Lung (tissue), 12 donors: ENCODE results near the gene PRRT3. TPM values are rescaled to one million over a fixed set of nuclear protein-coding genes. Genes with fewer than 3 reads are reported as not detected.

Experiments used
- ATAC-seq: fragments of 200-7000 bp; cut with Tn5 transposase; one replicate; pipeline ENCODE4 v1.9.1; 2020; ENCODE audit warnings: moderate number of reproducible peaks; ENCODE audit not compliant: insufficient read depth, low FRiP score
- DNase-seq, 3 donors: peaks; one replicate each; pipeline ENCODE4 v3.0.0-alpha.2; 2013 to 2017
- H3K27ac ChIP-seq, 2 donors: one replicate each; pipeline ENCODE4 v1.5.1; 2013; ENCODE audit warnings: mild to moderate bottlenecking in 2 of 2, moderate library complexity in 2 of 2, control low read depth in 1 of 2, inconsistent platforms in 1 of 2, low read depth in 1 of 2, low read length in 1 of 2
- H3K27me3 ChIP-seq, 3 donors: one replicate each; pipeline ENCODE4 v1.5.1; 2013; ENCODE audit warnings: low read length in 2 of 3; ENCODE audit not compliant: control insufficient read depth in 3 of 3, insufficient read depth in 3 of 3
- H3K36me3 ChIP-seq, 4 donors: one replicate each; pipeline ENCODE4 v1.5.1; 2013; ENCODE audit warnings: low read length in 4 of 4, mild to moderate bottlenecking in 1 of 4, moderate library complexity in 1 of 4; ENCODE audit not compliant: control insufficient read depth in 4 of 4, insufficient read depth in 4 of 4
- H3K4me1 ChIP-seq, 5 donors: one replicate each; pipeline ENCODE4 v1.5.1; 2013; ENCODE audit warnings: low read length in 5 of 5, mild to moderate bottlenecking in 2 of 5, moderate library complexity in 1 of 5; ENCODE audit not compliant: control insufficient read depth in 5 of 5, insufficient read depth in 5 of 5
- H3K4me3 ChIP-seq: one replicate; pipeline ENCODE4 v1.5.1; 2013; ENCODE audit warnings: mild to moderate bottlenecking, control low read depth, moderate library complexity
- H3K9ac ChIP-seq, 2 donors: one replicate each; pipeline ENCODE4 v1.5.1; 2013; ENCODE audit warnings: low read length in 2 of 2, control low read depth in 1 of 2; ENCODE audit not compliant: insufficient read depth in 1 of 2
- H3K9me3 ChIP-seq, 4 donors: one replicate each; pipeline ENCODE4 v1.5.1; 2013; ENCODE audit warnings: low read length in 3 of 4, mild to moderate bottlenecking in 1 of 4, moderate library complexity in 1 of 4; ENCODE audit not compliant: control insufficient read depth in 4 of 4, insufficient read depth in 3 of 4
- WGBS, 2 donors: extraction: QIAGEN DNeasy Blood & Tissue Kit; methylation state at CpG; one replicate each; pipeline ENCODE4 v1.1.7; 2013; 5-methylcytosine and 5-hydroxymethylcytosine counted together
- polyA plus RNA-seq, 2 donors: library from polyadenylated mRNA; stranded (reverse); fragments of 200-250 nt; gene quantifications; one replicate each; pipeline ENCODE4 v1.2.1, GENCODE V29; 2013
- total RNA-seq, 2 donors: library from RNA; depleted of rRNA in 1 of 2; stranded (reverse); fragments of >200 nt in 1 of 2; gene quantifications; one replicate each; pipeline ENCODE4 v1.2.1, GENCODE V29; 2014 to 2021
- TF ChIP-seq, protein P1 (sequence below): IDR thresholded peaks from 2 replicates; pipeline ENCODE4 v1.5.1; 2012; ENCODE audit warnings: mild to moderate bottlenecking; ENCODE audit errors: control extremely low read depth, extremely low read depth
- donor health status: control.
- donor health status: control.
- donor health status: Bipolar disorder and iron deficiency.
- donor health status: healthy.
- donor health status: DM: yes; HTN: yes; CAD: no.

The PRRT3 gene
- total and polyA plus RNA-seq, 4 donors = 1.1 to 5.2 (median 1.8) TPM

DNA sequence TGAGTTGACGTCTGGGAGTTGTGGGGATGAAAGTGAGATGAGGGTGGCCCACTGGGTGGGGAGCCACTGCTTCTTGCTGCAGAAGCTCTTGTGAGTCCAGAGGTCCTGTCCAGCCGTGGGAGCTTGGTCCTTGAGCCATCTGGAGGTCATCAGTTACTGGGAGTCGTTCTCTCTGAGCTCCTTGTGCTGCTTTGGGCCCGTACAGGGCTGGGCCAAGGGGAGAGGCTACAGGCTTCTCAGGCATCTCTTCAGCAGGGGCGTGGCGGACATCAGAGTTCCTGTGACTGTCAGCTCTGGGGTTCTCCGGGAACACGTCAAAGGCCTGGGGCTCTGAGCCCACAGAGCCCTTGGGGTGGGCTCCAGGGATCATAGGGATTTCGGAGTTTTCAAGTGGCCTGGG is 2.6 kb downstream of the PRRT3 start:
- no peaks in the 10 kb centered on the region for H3K9me3 ChIP-seq
- TF ChIP-seq, protein P1, sequence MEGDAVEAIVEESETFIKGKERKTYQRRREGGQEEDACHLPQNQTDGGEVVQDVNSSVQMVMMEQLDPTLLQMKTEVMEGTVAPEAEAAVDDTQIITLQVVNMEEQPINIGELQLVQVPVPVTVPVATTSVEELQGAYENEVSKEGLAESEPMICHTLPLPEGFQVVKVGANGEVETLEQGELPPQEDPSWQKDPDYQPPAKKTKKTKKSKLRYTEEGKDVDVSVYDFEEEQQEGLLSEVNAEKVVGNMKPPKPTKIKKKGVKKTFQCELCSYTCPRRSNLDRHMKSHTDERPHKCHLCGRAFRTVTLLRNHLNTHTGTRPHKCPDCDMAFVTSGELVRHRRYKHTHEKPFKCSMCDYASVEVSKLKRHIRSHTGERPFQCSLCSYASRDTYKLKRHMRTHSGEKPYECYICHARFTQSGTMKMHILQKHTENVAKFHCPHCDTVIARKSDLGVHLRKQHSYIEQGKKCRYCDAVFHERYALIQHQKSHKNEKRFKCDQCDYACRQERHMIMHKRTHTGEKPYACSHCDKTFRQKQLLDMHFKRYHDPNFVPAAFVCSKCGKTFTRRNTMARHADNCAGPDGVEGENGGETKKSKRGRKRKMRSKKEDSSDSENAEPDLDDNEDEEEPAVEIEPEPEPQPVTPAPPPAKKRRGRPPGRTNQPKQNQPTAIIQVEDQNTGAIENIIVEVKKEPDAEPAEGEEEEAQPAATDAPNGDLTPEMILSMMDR = no peak
- H3K36me3 ChIP-seq = peaks cover 0 to 1% (median 0%) of the 10 kb centered on the region in 4 donors
- no peak overlapping the region for H3K9ac ChIP-seq
- H3K4me3 ChIP-seq = no peak overlapping the region
- no peaks in the 10 kb centered on the region for H3K27me3 ChIP-seq
- H3K27ac ChIP-seq = no peak overlapping the region
- ATAC-seq (no peak), DNase-seq (no peak)
- peaks cover 0 to 19% (median 4%) of the 10 kb centered on the region in 5 donors for H3K4me1 ChIP-seq
- 88 to 97% methylated on average over 9 of the region's 9 CpGs for WGBS, 2 donors

DNA sequence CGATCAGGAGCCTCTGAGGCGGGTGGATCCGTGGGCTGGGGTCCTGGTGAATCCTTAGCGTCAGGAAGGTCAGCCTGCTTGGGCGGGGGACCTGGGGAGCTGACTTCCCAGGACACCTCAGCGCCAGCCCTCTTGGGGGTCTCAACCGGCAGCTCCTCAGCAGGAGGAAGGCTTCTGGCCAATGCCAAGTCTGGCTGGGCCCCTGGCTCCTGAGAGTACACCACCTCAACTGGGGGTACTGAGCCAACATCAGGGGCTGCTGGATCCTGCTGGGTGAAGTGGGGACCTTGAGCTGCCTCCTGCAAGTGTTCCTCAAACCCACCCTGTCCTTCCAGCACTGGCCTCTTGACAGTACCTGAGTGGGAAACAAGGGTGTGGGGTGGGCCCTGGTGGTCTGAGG is 3.1 kb downstream of the PRRT3 start:
- Histone ChIP-seq H3K9ac (no peak overlapping the region), H3K4me3 (no peak overlapping the region), H3K27ac (no peak overlapping the region), H3K4me1 (peaks cover 0 to 19% (median 4%) of the 10 kb centered on the region in 5 donors), H3K9me3 (no peaks in the 10 kb centered on the region), H3K36me3 (peaks cover 0 to 5% (median 0%) of the 10 kb centered on the region in 4 donors), H3K27me3 (no peaks in the 10 kb centered on the region)
- DNase-seq = no peak
- TF ChIP-seq, protein P1 = no peak
- ATAC-seq = no peak
- 92 to 98% methylated on average over 7 of the region's 7 CpGs for WGBS, 2 donors

DNA sequence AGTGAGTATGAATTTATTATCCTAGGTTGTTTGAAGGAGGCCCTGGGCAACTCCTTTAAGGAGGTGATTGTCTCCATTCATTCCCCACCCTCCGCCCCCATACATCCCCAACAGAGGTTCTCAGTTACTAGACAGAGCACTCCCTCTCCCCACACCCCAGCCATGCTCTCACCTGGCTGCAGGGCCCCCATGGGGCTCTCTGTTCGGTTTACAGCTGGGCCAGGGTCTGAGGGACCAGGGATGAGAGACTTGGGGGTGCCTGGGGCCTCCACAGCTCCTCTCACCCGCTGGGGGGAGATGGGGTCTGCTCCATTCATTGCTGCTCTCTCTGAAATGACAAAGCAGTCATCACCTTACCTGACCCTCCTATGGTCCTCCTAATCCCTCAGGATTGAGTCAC is 3.6 kb downstream of the PRRT3 start:
- Histone ChIP-seq H3K27ac (no peak overlapping the region), H3K27me3 (no peaks in the 10 kb centered on the region), H3K4me3 (no peak overlapping the region), H3K9me3 (no peaks in the 10 kb centered on the region), H3K36me3 (peaks cover 0 to 6% (median 0%) of the 10 kb centered on the region in 4 donors), H3K9ac (no peak overlapping the region), H3K4me1 (peaks cover 0 to 19% (median 4%) of the 10 kb centered on the region in 5 donors)
- ATAC-seq (no peak), DNase-seq (no peak)
- 89 to 92% methylated on average over 3 of the region's 3 CpGs for WGBS, 2 donors
- TF ChIP-seq, protein P1 = no peak
